Large intestine (tissue), 3 donors: ENCODE measurements around the gene INHBE. TPM values are rescaled to one million over a fixed set of nuclear protein-coding genes. Genes with fewer than 3 reads are reported as not detected.
"Not testable (repeated sequence)": the region's sequence is repeated elsewhere in the genome, so short reads cannot be mapped to it uniquely, and the experiment has no call there.

ENCODE experiments used
- DNase-seq, 2 donors: peaks; one replicate each; pipeline versions ENCODE4 v3.0.0 to v3.0.0-alpha.2; 2013
- H3K27ac ChIP-seq: one replicate; pipeline ENCODE4 v1.5.1; 2013; ENCODE audit warnings: low read length
- H3K27me3 ChIP-seq: 2 replicates; pipeline ENCODE4 v1.6.1; 2013; ENCODE audit warnings: low read length; ENCODE audit not compliant: control insufficient read depth, insufficient read depth
- H3K36me3 ChIP-seq: 2 replicates; pipeline ENCODE4 v1.6.1; 2013; ENCODE audit warnings: low read length; ENCODE audit not compliant: control insufficient read depth, insufficient read depth
- H3K4me1 ChIP-seq: one replicate; pipeline ENCODE4 v1.6.1; 2013; ENCODE audit warnings: low read length; ENCODE audit not compliant: control insufficient read depth, insufficient read depth
- H3K4me3 ChIP-seq: one replicate; pipeline ENCODE4 v1.5.1; 2013; ENCODE audit warnings: low read length
- H3K9me3 ChIP-seq: one replicate; pipeline ENCODE4 v1.6.1; 2013; ENCODE audit warnings: mild to moderate bottlenecking, low read depth, low read length, moderate library complexity; ENCODE audit not compliant: control insufficient read depth
- WGBS: methylation state at CpG from one replicate; pipeline ENCODE4 v1.1.5; 2013; ENCODE audit warnings: low lambda C conversion rate; ENCODE audit not compliant: insufficient coverage; 5-methylcytosine and 5-hydroxymethylcytosine counted together
- polyA plus RNA-seq: library from polyadenylated mRNA; unstranded; fragments of 120-200 nt; gene quantifications from one replicate; pipeline ENCODE4 v1.2.1, GENCODE V29; 2013

INHBE gene
- polyA plus RNA-seq, 1 donor: 0.28 TPM

DNA sequence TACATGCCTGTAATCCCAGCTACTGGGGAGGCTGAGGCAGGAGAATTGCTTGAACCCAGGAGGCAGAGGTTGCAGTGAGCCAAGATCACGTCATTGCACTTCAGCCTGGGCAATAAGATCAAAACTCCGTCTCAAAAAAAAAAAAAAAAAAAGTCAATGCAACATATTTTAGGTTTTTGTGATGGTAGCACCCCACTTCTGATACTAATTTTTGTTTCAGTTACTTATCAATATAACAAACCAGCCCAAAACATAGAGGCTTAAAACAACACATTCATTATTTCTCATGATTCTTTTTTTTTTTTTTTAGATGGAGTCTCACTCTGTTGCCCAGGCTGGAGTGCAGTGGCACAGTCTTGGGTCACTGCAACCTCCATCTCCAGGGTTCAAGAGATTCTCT is 13.7 kb upstream of the INHBE start:
- not testable (repeated sequence) for H3K9me3 ChIP-seq, H3K27me3 ChIP-seq, H3K27ac ChIP-seq, DNase-seq, H3K4me3 ChIP-seq, H3K4me1 ChIP-seq, H3K36me3 ChIP-seq
- WGBS: no CpG with 5 or more reads among the region's 2 CpGs

DNA sequence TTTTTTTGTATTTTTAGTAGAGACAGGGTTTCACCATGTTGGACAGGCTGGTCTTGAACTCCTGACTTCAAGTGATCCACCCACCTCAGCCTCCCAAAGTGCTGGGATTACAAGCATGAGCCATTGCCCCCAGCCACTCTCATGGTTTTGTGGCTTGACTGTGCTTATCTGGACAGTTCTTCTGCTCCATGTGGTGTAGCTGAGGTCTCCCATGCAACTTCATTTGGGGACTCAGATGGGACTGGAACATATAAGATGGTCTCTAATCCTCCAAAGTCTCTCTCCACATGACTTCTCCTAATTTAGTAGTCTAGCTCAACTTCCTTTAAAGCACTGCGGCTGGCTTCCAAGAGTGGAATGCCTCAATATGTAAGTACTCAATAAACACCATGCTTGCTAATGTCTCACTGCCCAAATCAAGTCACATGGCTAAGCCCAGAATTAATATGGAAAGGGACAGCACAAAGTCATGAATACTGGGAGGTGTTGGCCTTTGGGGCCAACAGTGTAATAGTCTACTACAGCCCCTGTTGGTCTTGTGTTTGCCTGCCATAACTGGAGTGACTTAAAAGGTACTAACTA is 13.2 kb upstream of the INHBE start:
- Histone ChIP-seq H3K36me3 (no peaks in the 10 kb centered on the region), H3K9me3 (no peaks in the 10 kb centered on the region), H3K4me3 (no peak overlapping the region), H3K27me3 (no peaks in the 10 kb centered on the region), H3K27ac (no peak overlapping the region), H3K4me1 (no peaks in the 10 kb centered on the region)
- no peak for DNase-seq
- no CpG with 5 or more reads among the region's 1 CpG for WGBS

DNA sequence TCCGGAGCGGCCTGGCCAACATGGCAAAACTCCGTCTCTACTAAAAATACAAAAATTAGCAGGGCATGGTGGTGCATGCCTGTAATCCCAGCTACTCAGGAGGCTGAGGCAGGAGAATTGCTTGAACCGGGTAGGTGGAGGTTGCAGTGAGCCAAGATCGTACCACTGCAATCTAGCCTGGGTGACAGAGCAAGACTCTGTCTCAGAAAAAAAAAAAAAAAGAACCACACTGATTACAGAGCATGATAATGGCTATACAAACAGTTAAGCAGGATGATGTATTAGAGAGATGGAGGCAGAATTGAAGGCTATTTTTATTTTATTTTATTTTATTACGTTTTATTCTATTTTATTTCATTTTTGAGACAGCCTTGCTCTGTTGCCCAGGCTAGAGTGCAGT is 10.8 kb upstream of the INHBE start:
- not testable (repeated sequence) for DNase-seq, H3K9me3 ChIP-seq, H3K36me3 ChIP-seq, H3K4me3 ChIP-seq, H3K27me3 ChIP-seq, H3K4me1 ChIP-seq, H3K27ac ChIP-seq
- 77% methylated on average over 3 of the region's 6 CpGs for WGBS

DNA sequence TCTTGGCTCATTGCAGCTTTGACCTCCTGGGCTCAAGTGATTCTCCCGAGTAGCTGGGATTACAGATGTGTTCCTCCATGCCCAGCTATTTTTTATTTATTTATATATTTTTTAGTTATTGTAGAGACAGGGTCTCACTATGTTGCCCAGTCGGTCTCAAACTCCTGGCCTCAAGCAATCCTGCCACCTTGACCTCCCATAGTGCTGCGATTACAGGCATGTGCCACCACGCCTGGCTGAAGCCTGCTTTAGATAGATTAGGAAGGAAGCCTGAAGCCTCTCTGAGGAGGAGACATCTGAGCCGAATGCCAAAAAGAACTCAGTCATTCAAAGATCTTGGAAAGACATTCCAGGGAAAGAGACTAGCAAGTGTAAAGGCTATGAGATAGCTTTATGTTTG is 10.4 kb upstream of the INHBE start:
- no CpG with 5 or more reads among the region's 5 CpGs for WGBS
- Histone ChIP-seq H3K9me3 (no peaks in the 10 kb centered on the region), H3K27me3 (no peaks in the 10 kb centered on the region), H3K36me3 (no peaks in the 10 kb centered on the region), H3K27ac (no peak overlapping the region), H3K4me1 (no peaks in the 10 kb centered on the region), H3K4me3 (no peak overlapping the region)
- no peak for DNase-seq

DNA sequence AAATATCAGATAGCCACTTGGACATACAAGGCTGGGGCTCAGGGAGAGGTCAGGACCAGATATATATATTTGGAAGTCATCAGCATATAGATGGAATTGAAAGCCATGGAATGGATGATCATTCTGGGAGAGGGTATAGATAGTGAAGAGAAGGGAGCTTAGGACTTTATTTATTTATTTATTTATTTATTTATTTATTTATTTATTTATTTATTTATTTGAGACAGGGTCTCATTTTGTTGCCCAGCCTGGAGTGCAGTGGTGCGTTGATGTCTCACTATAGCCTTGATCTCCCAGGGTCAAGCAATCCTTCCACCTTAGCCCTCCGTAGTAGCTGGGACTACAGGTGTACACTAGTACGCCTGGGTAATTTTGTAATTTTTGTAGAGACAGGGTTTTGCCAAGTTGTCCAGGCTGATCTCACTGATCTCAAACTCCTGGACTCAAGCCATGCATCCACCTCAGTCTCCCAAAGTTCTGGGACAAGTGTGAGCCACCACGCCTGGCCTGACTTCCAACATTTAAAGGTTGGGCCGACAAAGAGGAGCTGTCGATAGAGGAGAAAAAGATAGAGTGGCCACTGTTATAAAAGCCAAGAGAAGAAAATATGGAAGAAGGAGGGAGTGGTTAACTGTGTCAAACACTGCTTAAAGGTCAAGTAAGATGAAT is 8.7 kb upstream of the INHBE start:
- H3K27me3 ChIP-seq: no peaks in the 10 kb centered on the region
- DNase-seq: no peak
- peaks cover 14% of the 10 kb centered on the region for H3K4me1 ChIP-seq
- H3K4me3 ChIP-seq: no peak overlapping the region
- no peaks in the 10 kb centered on the region for H3K9me3 ChIP-seq
- no peak overlapping the region for H3K27ac ChIP-seq
- H3K36me3 ChIP-seq: no peaks in the 10 kb centered on the region
- WGBS: 95% methylated on average over 3 of the region's 6 CpGs

DNA sequence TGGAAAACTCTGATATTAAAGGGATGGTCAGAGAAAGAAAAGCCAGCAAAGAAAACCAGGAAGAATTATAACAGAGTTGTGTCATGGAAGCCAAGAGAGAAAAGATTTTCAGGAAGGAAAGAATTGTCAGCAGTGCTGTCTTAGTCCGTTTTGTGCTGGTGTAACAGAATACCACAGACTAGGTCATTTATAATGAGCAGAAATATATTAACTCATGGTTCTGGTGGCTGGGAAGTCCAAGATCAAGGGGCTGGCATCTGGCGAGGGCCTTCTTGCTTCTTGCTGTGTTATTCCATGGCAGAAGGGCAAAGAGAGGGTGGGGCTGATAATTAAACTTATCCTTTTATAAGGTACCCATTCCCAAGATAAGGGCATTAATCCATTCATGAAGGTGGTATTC is 6.4 kb upstream of the INHBE start:
- no peak for DNase-seq
- H3K27me3 ChIP-seq: no peaks in the 10 kb centered on the region
- H3K36me3 ChIP-seq: no peaks in the 10 kb centered on the region
- no peak overlapping the region for H3K4me3 ChIP-seq
- H3K4me1 ChIP-seq: peaks cover 27% of the 10 kb centered on the region
- no CpG with 5 or more reads among the region's 2 CpGs for WGBS
- no peak overlapping the region for H3K27ac ChIP-seq
- H3K9me3 ChIP-seq: no peaks in the 10 kb centered on the region

DNA sequence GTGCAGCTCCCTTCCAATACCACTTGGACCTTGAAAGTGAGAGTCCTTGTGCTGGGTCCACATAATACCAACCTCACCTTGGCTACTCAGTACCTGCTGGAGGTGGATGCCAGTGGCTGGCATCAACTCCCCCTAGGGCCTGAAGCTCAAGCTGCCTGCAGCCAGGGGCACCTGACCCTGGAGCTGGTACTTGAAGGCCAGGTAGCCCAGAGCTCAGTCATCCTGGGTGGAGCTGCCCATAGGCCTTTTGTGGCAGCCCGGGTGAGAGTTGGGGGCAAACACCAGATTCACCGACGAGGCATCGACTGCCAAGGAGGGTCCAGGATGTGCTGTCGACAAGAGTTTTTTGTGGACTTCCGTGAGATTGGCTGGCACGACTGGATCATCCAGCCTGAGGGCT is 5.7 kb upstream of the INHBE start:
- Histone ChIP-seq H3K27ac (no peak overlapping the region), H3K4me1 (peaks cover 32% of the 10 kb centered on the region), H3K4me3 (no peak overlapping the region), H3K9me3 (no peaks in the 10 kb centered on the region), H3K27me3 (no peaks in the 10 kb centered on the region), H3K36me3 (no peaks in the 10 kb centered on the region)
- no CpG with 5 or more reads among the region's 7 CpGs for WGBS
- no peak for DNase-seq

DNA sequence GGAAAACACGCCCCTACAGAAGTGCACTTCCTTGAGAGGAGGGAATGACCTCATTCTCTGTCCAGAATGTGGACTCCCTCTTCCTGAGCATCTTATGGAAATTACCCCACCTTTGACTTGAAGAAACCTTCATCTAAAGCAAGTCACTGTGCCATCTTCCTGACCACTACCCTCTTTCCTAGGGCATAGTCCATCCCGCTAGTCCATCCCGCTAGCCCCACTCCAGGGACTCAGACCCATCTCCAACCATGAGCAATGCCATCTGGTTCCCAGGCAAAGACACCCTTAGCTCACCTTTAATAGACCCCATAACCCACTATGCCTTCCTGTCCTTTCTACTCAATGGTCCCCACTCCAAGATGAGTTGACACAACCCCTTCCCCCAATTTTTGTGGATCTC is 5.0 kb upstream of the INHBE start:
- H3K9me3 ChIP-seq: no peaks in the 10 kb centered on the region
- H3K27ac ChIP-seq: peak overlapping the region; percentile 63
- H3K27me3 ChIP-seq: no peaks in the 10 kb centered on the region
- no CpG with 5 or more reads among the region's 3 CpGs for WGBS
- H3K36me3 ChIP-seq: no peaks in the 10 kb centered on the region
- peak in 1 of 2 donors; percentile 5 for DNase-seq
- H3K4me3 ChIP-seq: no peak overlapping the region
- peaks cover 38% of the 10 kb centered on the region for H3K4me1 ChIP-seq

DNA sequence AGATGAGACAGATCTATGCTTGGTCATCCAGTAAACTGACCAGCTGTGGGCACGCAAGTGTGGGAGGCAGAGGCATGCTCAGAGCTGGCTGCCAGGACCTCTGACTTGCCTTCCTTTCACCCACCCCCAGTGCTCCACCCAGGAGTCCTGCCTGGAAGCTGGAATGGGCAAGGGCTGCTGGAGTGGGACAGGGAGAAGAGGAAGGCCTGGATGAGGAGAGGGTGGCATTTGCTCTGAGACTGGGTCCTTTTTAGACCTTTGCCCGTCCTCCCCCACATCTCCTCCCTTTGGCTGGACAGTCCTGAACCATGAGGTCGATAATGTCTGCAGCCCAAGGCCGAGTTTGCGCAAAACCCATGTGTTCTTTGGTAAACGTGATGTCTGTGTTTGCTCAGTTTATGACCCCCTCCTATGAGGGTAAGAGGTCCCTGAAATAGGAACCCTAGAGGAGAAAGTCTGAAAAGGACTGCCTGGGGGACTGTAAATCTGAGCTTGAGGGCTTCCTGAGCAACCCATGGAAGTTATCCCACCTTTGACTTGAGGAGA is 3.8 kb upstream of the INHBE start:
- no peaks in the 10 kb centered on the region for H3K9me3 ChIP-seq
- H3K36me3 ChIP-seq: no peaks in the 10 kb centered on the region
- no peaks in the 10 kb centered on the region for H3K27me3 ChIP-seq
- WGBS: no CpG with 5 or more reads among the region's 6 CpGs
- H3K4me3 ChIP-seq: no peak overlapping the region
- DNase-seq: peak; percentile 58 to 84
- H3K4me1 ChIP-seq: peaks cover 49% of the 10 kb centered on the region
- H3K27ac ChIP-seq: peak overlapping the region; percentile 63

DNA sequence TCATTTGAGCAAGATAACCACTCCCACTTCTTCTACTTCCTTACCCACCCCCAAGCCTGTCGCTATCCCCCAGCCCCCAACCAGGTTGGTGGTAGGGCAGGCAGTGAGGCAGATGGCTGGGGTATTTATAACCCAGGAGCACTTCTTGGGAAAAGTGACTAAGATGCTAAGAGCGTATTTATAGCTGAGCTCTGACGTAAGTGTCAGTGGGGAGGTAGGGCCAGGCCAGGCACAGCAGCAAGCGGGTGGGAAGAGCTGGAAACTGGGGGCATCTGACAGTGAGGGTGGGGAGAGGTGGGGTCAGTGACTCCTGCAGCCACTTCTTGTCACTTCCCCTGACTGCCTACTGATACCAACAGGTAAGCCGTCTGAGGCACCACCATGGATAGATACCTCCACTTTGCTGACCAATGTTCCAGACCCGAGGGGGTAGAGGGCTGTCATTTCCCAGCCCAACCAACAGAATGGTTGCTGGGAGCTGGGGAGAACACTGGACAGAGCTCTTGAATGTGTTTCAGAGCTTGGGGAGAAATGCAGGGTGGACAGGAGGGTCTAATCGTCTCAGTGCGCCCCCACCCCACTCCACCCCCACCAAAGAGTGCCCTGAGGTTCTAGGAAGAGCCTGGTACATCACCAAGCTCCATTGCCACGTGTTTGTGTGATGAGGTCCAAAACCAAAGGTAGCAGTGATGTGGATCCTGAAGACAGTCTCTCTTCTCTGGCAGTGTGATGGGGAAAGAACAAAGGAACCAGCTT is 2.7 kb upstream of the INHBE start:
- Histone ChIP-seq H3K36me3 (no peaks in the 10 kb centered on the region), H3K4me3 (no peak overlapping the region), H3K4me1 (peaks cover 49% of the 10 kb centered on the region), H3K27ac (peak overlapping the region; percentile 84), H3K9me3 (no peaks in the 10 kb centered on the region), H3K27me3 (no peaks in the 10 kb centered on the region)
- DNase-seq: peak; percentile 86 to 89
- WGBS: no CpG with 5 or more reads among the region's 9 CpGs
